ENCODE data around the gene RGS2.

RGS2 gene

DNA sequence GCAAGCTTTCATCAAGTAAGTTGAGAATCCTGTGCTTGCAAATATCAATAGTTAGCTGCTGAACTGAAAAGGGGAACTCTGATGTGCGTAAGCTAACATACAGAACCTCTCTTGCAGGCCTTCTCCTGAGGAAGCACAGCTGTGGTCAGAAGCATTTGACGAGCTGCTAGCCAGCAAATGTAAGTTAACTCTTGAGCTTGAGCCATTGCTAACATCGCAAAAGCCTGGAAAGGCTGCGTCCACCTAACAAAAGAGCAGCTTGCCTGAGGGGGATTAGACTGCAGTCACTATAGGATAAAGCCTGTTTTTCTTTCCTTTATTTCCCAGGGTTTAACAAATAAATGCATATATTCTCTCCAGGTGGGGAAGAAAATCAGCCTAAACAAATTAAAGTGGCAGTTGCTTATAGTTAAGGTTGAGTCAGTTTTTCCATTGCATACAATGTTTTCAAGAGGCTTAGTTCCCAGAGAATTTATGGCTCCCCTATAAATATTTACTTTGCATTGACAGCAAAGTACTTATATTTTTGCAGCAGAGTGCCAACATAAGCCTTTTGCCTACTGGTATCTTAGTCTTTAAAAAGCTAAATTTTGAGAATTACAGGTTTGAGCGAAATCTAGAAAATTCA is 1.5 kb downstream of the RGS2 start:
- Histone ChIP-seq H3K9ac (ENCODE audit: low read length) (peak overlapping the region; percentile 96), H3K4me1 (ENCODE audit: control insufficient read depth, insufficient read depth, low read length) (peaks cover 39% of the 10 kb centered on the region), H3K4me3 (ENCODE audit: low read length) (peak overlapping the region; percentile 96), H3K36me3 (ENCODE audit: control insufficient read depth, insufficient read depth, low read length, severe bottlenecking) (peaks cover 26% of the 10 kb centered on the region), H3K9me3 (ENCODE audit: control insufficient read depth, low read length) (no peaks in the 10 kb centered on the region), H3K27me3 (replicated peaks; ENCODE audit: control insufficient read depth, insufficient read depth, low read length) (no peaks in the 10 kb centered on the region)
- peak; percentile 60 for DNase-seq (ENCODE audit: low read depth)

- Histone ChIP-seq H3K4me3 (ENCODE audit: low read length) (peak overlapping the region; percentile 96), H3K9me3 (ENCODE audit: control insufficient read depth, low read length) (no peaks in the 10 kb centered on the region), H3K9ac (ENCODE audit: low read length) (peak overlapping the region; percentile 96), H3K27me3 (replicated peaks; ENCODE audit: control insufficient read depth, insufficient read depth, low read length) (no peaks in the 10 kb centered on the region), H3K36me3 (ENCODE audit: control insufficient read depth, insufficient read depth, low read length, severe bottlenecking) (peaks cover 26% of the 10 kb centered on the region), H3K4me1 (ENCODE audit: control insufficient read depth, insufficient read depth, low read length) (peaks cover 39% of the 10 kb centered on the region)
- DNase-seq (ENCODE audit: low read depth): no peak
Measured at GRCh38 chr1:192811006-192811405, 2.2 kb downstream of the RGS2 start.

GRCh38 chr1:192811594-192812239 is 2.9 kb downstream of the RGS2 start:
- no peak overlapping the region for H3K9ac ChIP-seq (ENCODE audit: low read length)
- H3K4me1 ChIP-seq (ENCODE audit: control insufficient read depth, insufficient read depth, low read length): peaks cover 37% of the 10 kb centered on the region
- peaks cover 26% of the 10 kb centered on the region for H3K36me3 ChIP-seq (ENCODE audit: control insufficient read depth, insufficient read depth, low read length, severe bottlenecking)
- no peak for DNase-seq (ENCODE audit: low read depth)
- no peaks in the 10 kb centered on the region for H3K27me3 ChIP-seq (replicated peaks; ENCODE audit: control insufficient read depth, insufficient read depth, low read length)
- no peaks in the 10 kb centered on the region for H3K9me3 ChIP-seq (ENCODE audit: control insufficient read depth, low read length)
- H3K4me3 ChIP-seq (ENCODE audit: low read length): peak overlapping the region; percentile 6

- H3K4me3 ChIP-seq (ENCODE audit: low read length): no peak overlapping the region
- no peak overlapping the region for H3K9ac ChIP-seq (ENCODE audit: low read length)
- no peaks in the 10 kb centered on the region for H3K9me3 ChIP-seq (ENCODE audit: control insufficient read depth, low read length)
Measured at GRCh38 chr1:192812420-192813209, 3.8 kb downstream of the RGS2 start.

DNA sequence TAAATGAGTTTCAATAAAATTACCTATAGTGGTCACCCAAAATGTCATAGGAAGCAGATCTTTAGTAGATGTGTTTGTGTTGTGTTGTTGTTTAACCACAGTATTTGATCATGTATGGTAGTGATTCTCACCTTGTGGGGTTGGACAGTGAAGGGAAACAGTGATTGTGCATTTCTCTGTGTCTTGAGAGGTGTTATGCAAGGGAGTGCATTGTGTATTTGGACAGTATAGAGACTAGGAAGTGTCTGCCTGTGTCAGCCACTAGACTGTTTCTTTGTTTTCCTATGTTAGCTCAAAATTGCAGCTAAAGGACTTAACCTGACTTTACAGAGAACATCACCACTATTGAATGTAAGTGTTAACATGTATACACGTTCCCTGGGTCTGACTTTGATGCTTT is 6.0 kb downstream of the RGS2 start:
- no peak overlapping the region for H3K4me3 ChIP-seq (ENCODE audit: low read length)
- no peak for DNase-seq (ENCODE audit: low read depth)
- H3K4me1 ChIP-seq (ENCODE audit: control insufficient read depth, insufficient read depth, low read length): peaks cover 17% of the 10 kb centered on the region
- H3K9me3 ChIP-seq (ENCODE audit: control insufficient read depth, low read length): no peaks in the 10 kb centered on the region
- H3K9ac ChIP-seq (ENCODE audit: low read length): no peak overlapping the region
- peaks cover 26% of the 10 kb centered on the region for H3K36me3 ChIP-seq (ENCODE audit: control insufficient read depth, insufficient read depth, low read length, severe bottlenecking)
- no peaks in the 10 kb centered on the region for H3K27me3 ChIP-seq (replicated peaks; ENCODE audit: control insufficient read depth, insufficient read depth, low read length)

More at GRCh38 chr1:192812420-192813209, 3.8 kb downstream of the RGS2 start:
- H3K36me3 ChIP-seq (ENCODE audit: control insufficient read depth, insufficient read depth, low read length, severe bottlenecking): peaks cover 26% of the 10 kb centered on the region
- DNase-seq (ENCODE audit: low read depth): no peak
- H3K27me3 ChIP-seq (replicated peaks; ENCODE audit: control insufficient read depth, insufficient read depth, low read length): no peaks in the 10 kb centered on the region
- peaks cover 28% of the 10 kb centered on the region for H3K4me1 ChIP-seq (ENCODE audit: control insufficient read depth, insufficient read depth, low read length)

DNA sequence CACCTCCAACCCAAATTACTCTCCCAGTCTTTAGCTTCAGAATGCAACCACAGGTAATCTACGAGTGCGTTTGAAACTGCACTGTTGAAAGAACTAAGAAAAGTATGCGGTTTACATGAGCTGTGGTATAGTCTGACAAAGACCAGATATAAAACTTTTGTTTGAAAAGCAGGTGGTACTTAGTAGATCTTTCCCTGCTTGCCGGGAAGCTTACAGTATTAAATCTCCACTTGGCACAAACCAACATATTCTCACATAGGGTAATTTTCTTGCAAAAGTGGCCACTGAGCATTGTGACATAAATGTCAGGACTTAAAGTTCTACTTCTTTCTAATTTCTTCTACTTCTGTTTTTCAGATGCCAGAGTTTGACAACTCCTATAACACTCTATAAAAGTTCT is 8.4 kb downstream of the RGS2 start:
- Histone ChIP-seq H3K9me3 (ENCODE audit: control insufficient read depth, low read length) (no peaks in the 10 kb centered on the region), H3K9ac (ENCODE audit: low read length) (no peak overlapping the region)
- no peak for DNase-seq (ENCODE audit: low read depth)

DNA sequence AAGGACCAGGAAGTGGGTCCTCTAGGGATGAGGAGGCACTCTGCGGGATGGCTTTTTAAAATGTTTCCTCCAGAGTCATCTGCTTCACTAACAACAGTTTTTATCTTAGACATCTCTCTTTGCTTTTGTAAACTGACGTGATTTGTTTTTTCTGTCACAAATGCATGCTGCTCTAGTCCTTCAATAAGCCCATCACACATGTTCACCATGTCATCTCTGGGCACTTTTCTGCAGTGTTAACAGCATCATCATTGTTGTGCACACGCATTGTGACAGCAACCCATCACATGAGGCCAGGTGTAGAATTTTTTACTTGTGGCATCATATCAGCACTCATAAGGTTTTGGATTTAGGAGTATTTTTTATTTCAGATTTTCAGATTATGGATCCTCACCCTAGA is 12.5 kb downstream of the RGS2 start:
- no peaks in the 10 kb centered on the region for H3K36me3 ChIP-seq (ENCODE audit: control insufficient read depth, insufficient read depth, low read length, severe bottlenecking)
- no peaks in the 10 kb centered on the region for H3K27me3 ChIP-seq (replicated peaks; ENCODE audit: control insufficient read depth, insufficient read depth, low read length)
- no peak overlapping the region for H3K9ac ChIP-seq (ENCODE audit: low read length)
- H3K9me3 ChIP-seq (ENCODE audit: control insufficient read depth, low read length): no peaks in the 10 kb centered on the region
- no peaks in the 10 kb centered on the region for H3K4me1 ChIP-seq (ENCODE audit: control insufficient read depth, insufficient read depth, low read length)
- no peak for DNase-seq (ENCODE audit: low read depth)
- no peak overlapping the region for H3K4me3 ChIP-seq (ENCODE audit: low read length)

More for the DNA sequence above, 8.4 kb downstream of the RGS2 start:
- Histone ChIP-seq H3K36me3 (ENCODE audit: control insufficient read depth, insufficient read depth, low read length, severe bottlenecking) (peaks cover 4% of the 10 kb centered on the region), H3K27me3 (replicated peaks; ENCODE audit: control insufficient read depth, insufficient read depth, low read length) (no peaks in the 10 kb centered on the region), H3K4me1 (ENCODE audit: control insufficient read depth, insufficient read depth, low read length) (no peaks in the 10 kb centered on the region), H3K4me3 (ENCODE audit: low read length) (no peak overlapping the region)

DNA sequence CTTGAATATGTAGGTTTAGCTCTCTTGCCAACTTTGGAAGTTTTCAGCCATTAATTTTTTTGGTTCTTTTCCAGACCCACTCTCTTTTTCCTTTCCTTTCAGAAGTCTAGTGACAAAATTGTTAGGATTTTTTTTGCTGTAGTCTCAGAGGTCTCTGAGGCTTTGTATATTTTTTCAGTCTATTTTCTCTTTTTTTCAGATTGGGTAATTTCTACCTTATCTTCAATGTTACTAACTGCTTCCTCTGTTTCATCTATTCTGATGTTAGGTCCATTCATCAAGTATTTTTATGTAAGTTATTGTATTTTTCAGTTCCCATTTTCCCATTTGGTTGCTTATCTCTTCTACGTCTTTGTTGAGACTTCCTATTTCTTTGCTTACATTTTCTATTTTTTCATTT is 15.7 kb downstream of the RGS2 start:
- no peaks in the 10 kb centered on the region for H3K27me3 ChIP-seq (replicated peaks; ENCODE audit: control insufficient read depth, insufficient read depth, low read length)
- H3K36me3 ChIP-seq (ENCODE audit: control insufficient read depth, insufficient read depth, low read length, severe bottlenecking): no peaks in the 10 kb centered on the region
- no peaks in the 10 kb centered on the region for H3K4me1 ChIP-seq (ENCODE audit: control insufficient read depth, insufficient read depth, low read length)
- H3K4me3 ChIP-seq (ENCODE audit: low read length): no peak overlapping the region
- H3K9me3 ChIP-seq (ENCODE audit: control insufficient read depth, low read length): no peaks in the 10 kb centered on the region
- H3K9ac ChIP-seq (ENCODE audit: low read length): no peak overlapping the region
- DNase-seq (ENCODE audit: low read depth): no peak

DNA sequence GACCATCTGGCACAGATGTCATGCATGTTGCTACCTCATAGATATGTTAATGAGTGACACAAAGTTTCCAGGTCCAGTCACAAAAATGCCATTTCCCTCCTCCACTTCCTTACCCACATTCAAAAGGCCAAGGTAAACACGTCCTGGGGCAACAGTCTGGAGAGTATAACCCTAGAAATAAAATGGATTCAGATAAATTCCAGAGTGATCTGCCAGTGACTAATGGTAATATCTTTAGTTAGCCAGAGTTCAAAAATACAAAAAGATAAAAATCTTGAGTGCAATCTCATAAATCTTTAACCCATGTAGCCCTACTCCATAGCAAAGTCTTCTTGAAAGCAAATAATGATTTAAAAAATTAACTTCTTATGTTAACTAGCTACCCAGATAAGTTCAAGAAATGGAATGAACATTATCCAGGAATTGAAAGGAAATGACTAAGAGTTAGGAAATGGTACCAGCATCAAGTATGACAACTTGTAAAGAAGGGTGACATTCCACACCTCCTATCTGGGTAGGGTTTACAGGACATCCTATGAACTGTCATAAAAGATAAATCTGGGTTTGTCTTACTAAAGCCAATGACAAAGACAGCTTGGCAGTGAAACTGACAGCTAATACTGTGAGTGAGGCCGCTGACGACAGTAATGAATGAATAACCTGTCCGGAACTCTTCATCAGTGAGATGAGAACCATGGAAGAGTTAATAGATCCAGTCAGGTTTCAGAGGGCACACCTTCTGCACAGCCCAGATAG is 18.1 kb downstream of the RGS2 start:
- no peaks in the 10 kb centered on the region for H3K9me3 ChIP-seq (ENCODE audit: control insufficient read depth, low read length)
- H3K36me3 ChIP-seq (ENCODE audit: control insufficient read depth, insufficient read depth, low read length, severe bottlenecking): no peaks in the 10 kb centered on the region
- H3K4me3 ChIP-seq (ENCODE audit: low read length): no peak overlapping the region
- no peak overlapping the region for H3K9ac ChIP-seq (ENCODE audit: low read length)
- no peaks in the 10 kb centered on the region for H3K4me1 ChIP-seq (ENCODE audit: control insufficient read depth, insufficient read depth, low read length)
- no peak for DNase-seq (ENCODE audit: low read depth)
- no peaks in the 10 kb centered on the region for H3K27me3 ChIP-seq (replicated peaks; ENCODE audit: control insufficient read depth, insufficient read depth, low read length)

DNA sequence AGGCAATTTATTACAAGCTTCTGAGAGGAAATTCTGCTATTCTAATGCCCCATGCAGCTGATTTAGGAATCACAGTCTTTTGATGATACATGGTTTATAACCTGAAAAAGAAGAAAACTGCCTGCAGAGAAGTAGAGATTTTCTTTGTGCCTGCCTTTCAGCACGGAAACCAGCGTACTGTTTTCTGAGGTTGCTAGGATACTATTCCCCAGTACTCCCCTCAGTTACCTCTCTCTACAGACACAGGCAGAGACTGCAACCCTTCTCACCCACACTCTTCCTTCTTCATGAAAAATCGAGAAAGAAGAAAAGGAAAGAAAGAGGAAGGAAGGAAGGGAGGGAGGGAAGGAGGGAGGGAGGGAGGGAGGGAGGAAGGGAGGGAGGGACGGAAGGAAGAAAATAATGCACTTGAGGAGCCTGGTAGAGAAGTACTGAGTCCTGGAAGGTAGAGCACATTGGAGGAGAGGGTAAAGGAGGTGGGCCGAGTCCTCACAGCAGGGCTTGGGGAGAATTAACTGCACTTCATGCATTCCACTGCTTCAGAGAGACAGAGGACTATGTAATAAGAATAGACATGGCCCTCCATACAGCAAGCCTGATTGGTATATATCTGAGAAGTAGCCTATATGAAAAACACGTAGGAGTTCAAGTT is 21.9 kb downstream of the RGS2 start:
- Histone ChIP-seq H3K4me3 (ENCODE audit: low read length) (no peak overlapping the region), H3K27me3 (replicated peaks; ENCODE audit: control insufficient read depth, insufficient read depth, low read length) (no peaks in the 10 kb centered on the region), H3K4me1 (ENCODE audit: control insufficient read depth, insufficient read depth, low read length) (peaks cover 11% of the 10 kb centered on the region), H3K36me3 (ENCODE audit: control insufficient read depth, insufficient read depth, low read length, severe bottlenecking) (no peaks in the 10 kb centered on the region), H3K9me3 (ENCODE audit: control insufficient read depth, low read length) (no peaks in the 10 kb centered on the region), H3K9ac (ENCODE audit: low read length) (no peak overlapping the region)
- no peak for DNase-seq (ENCODE audit: low read depth)

Data from adipocyte (in vitro differentiated cells).